ENCODE measurements around the gene PATJ.

GRCh38 chr1:62034790-62035189, 292.5 kb downstream of the PATJ start:
- no peak for TF ChIP-seq CTCF (IDR thresholded peaks at IDR 0.05)
- TF ChIP-seq POLR2A (IDR thresholded peaks at IDR 0.05), result no peak
